ENCODE measurements around the gene MAZ. TPM values are rescaled to one million over a fixed set of nuclear protein-coding genes. Genes with fewer than 3 reads are reported as not detected.

The MAZ gene
- total and polyA plus RNA-seq, 4 donors, result 16.0 to 272 (median 45.1) TPM

DNA sequence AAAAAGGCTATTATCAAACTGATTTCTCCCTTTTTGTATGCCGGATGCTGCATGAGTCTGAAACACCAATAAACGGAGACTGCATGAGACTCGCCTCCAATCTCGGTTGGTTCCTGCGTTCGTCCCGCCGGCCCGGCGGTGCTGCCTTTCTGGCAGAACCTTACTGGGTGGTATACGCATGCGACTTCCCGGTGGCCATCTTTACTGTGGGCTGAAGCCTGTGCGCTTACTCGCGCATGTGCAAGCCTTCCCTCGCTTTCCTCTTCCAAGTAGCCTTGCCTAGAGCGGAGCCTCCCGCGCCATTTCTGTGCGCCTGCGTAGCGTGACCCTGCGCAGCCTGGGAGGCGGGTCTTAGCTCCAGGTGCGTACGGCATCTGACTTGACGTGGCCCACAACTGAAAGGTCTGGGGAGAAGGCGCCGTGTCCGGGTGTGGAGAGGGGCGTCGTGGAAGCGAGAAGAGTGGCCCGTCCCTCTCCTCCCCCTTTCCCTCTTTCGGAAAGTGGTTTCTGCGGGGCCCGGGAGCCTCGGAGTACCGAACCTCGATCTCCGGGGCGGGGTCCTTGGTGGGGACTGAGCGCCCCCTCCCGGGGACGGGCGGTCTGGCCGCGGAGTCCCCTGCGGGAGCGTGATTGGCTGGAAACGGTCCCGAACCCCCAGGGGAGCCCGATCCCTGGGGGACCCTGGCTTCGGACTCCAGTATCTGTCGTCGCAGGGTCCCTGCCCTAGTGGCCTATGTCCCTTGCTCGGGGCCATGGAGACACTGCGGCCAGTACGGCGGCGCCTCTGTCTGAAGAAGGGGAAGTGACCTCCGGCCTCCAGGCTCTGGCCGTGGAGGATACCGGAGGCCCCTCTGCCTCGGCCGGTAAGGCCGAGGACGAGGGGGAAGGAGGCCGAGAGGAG, 9.7 kb downstream of the MAZ start, which contains the start of gene PAGR1:
Gene PAGR1, plus strand, starts transcription at position 360 of the 901 bp plus-strand sequence. Its CDS starts 374 bp downstream, at position 734.
- under 1% methylated on average over 70 of the region's 70 CpGs for WGBS

More for the DNA sequence above, 9.7 kb downstream of the MAZ start, which contains the start of gene PAGR1:
- peaks cover 14 to 53% (median 38%) of the 10 kb centered on the region in 4 donors for H3K4me1 ChIP-seq (ENCODE audit: control insufficient read depth in 4 of 4, insufficient read depth in 4 of 4, low read length in 3 of 4)
- TF ChIP-seq NR2F2 (IDR thresholded peaks at IDR 0.05) (peak; percentile 32), YY1 (IDR thresholded peaks at IDR 0.05) (peak; percentile 100), RAD21 (IDR thresholded peaks at IDR 0.05) (peak; percentile 69 to 74), FOXA1 (IDR thresholded peaks at IDR 0.05) (peak; percentile 34), REST (IDR thresholded peaks at IDR 0.05) (peak; percentile 59), ATF3 (IDR thresholded peaks at IDR 0.05) (no peak), JUND (IDR thresholded peaks at IDR 0.05) (no peak), TAF1 (conservative IDR thresholded peaks at IDR 0.05) (peak; percentile 70), FOXA2 (IDR thresholded peaks at IDR 0.05) (no peak), RXRA (IDR thresholded peaks at IDR 0.05) (peak; percentile 35 to 53), SP1 (IDR thresholded peaks at IDR 0.05) (peak; percentile 65), EGR1 (IDR thresholded peaks at IDR 0.05; ENCODE audit: low read depth in 2 of 2) (no peak), GABPA (IDR thresholded peaks at IDR 0.05 in 1 of 2, conservative IDR thresholded peaks at IDR 0.05 in 1 of 2) (peak in 1 of 2 donors; percentile 70), HNF4G (IDR thresholded peaks at IDR 0.05) (no peak), HNF4A (conservative IDR thresholded peaks at IDR 0.05) (peak; percentile 0 to 45), ZBTB33 (IDR thresholded peaks at IDR 0.05) (peak; percentile 82)
- TF ChIP-seq, protein P1, sequence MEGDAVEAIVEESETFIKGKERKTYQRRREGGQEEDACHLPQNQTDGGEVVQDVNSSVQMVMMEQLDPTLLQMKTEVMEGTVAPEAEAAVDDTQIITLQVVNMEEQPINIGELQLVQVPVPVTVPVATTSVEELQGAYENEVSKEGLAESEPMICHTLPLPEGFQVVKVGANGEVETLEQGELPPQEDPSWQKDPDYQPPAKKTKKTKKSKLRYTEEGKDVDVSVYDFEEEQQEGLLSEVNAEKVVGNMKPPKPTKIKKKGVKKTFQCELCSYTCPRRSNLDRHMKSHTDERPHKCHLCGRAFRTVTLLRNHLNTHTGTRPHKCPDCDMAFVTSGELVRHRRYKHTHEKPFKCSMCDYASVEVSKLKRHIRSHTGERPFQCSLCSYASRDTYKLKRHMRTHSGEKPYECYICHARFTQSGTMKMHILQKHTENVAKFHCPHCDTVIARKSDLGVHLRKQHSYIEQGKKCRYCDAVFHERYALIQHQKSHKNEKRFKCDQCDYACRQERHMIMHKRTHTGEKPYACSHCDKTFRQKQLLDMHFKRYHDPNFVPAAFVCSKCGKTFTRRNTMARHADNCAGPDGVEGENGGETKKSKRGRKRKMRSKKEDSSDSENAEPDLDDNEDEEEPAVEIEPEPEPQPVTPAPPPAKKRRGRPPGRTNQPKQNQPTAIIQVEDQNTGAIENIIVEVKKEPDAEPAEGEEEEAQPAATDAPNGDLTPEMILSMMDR (IDR thresholded peaks at IDR 0.05; ENCODE audit: low read depth, low read length, missing input control), result peak; percentile 64
- TF ChIP-seq, protein P2, sequence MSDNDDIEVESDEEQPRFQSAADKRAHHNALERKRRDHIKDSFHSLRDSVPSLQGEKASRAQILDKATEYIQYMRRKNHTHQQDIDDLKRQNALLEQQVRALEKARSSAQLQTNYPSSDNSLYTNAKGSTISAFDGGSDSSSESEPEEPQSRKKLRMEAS (IDR thresholded peaks at IDR 0.05), result peak; percentile 85
- H3K4me3 ChIP-seq (ENCODE audit: low read depth in 1 of 3, low read length in 3 of 3), result peak within 1 kb of the TSS; percentile 79 to 90 (median 89)
- H3K27ac ChIP-seq (ENCODE audit: low read depth in 1 of 2, low read length in 2 of 2), result peak within 1 kb of the TSS; percentile 84 to 93
- DNase-seq (ENCODE audit: low spot score), result peak; percentile 97
- H3K36me3 ChIP-seq (ENCODE audit: control insufficient read depth in 4 of 4, insufficient read depth in 3 of 4, low read depth in 1 of 4, low read length in 3 of 4), result peaks cover 0 to 9% (median 0%) of the 10 kb centered on the region in 4 donors
- H3K9me3 ChIP-seq (ENCODE audit: control insufficient read depth in 4 of 4, low read length in 3 of 4), result no peaks in the 10 kb centered on the region
- peak within 1 kb of the TSS; percentile 5 to 83 for H3K9ac ChIP-seq (ENCODE audit: low read depth in 1 of 2, low read length in 2 of 2)
- no peaks in the 10 kb centered on the region for H3K27me3 ChIP-seq (ENCODE audit: control insufficient read depth in 4 of 4, insufficient read depth in 4 of 4, low read length in 3 of 4)
